HCT116 (cell line): ENCODE data around the gene SLC41A3. TPM values are rescaled to one million over a fixed set of nuclear protein-coding genes. Genes with fewer than 3 reads are reported as not detected.

ENCODE experiments used
- ATAC-seq: fragments of 200-7000 bp; cut with Tn5 transposase; 2 replicates; pipeline ENCODE4 v1.9.1; 2020; ENCODE audit warnings: mild to moderate bottlenecking, moderate library complexity
- BruUV-seq: library from RNA; stranded (reverse); fragments of 400-500 nt; replicated peaks from 2 replicates; lab custom pipeline; 2021; lab: Mats Ljungman, UMichigan
- CTCF ChIA-PET: fragments of 300-600 bp; sonication (Branson Sonifier 250); formaldehyde crosslinking; loops from one replicate; lab custom pipeline; 2021; ENCODE audit warnings: antibody characterized with exemption; lab: Charles Lee
- POLR2A ChIA-PET: fragments of 300-600, 350-600 bp; sonication (Branson Sonifier 250); formaldehyde crosslinking; loops from one replicate; lab custom pipeline; 2021; ENCODE audit warnings: antibody characterized with exemption; lab: Charles Lee
- RAD21 ChIA-PET, 2 experiments: fragments of 300-600 bp; sonication (Branson Sonifier 250); formaldehyde crosslinking; loops; one replicate each; lab custom pipeline; 2023; ENCODE audit warnings: low total read pairs in 2 of 2; ENCODE audit not compliant: uncharacterized antibody in 2 of 2, unreplicated experiment in 2 of 2, low non-redundant PET in 1 of 2; lab: Charles Lee
- DNase-seq: peaks from one replicate; pipeline ENCODE4 v3.0.0-alpha.2; 2010; ENCODE audit warnings: low read depth, low spot score
- H2AFZ ChIP-seq: fragments of 200-600 bp; shearing (Covaris generic), sonication (generic); 2 replicates; pipeline ENCODE4 v1.6.1; 2017; ENCODE audit warnings: low read depth, mixed run types, mixed read lengths, antibody characterized with exemption, low read length; ENCODE audit not compliant: poor library complexity, severe bottlenecking
- H3K27ac ChIP-seq: 2 replicates; pipeline ENCODE4 v1.5.1; 2012; ENCODE audit warnings: low read depth, low read length
- H3K27me3 ChIP-seq: fragments of 200-600 bp; sonication (generic); 2 replicates; pipeline ENCODE4 v1.6.1; 2016; ENCODE audit warnings: mixed run types, low read length, mixed read lengths; ENCODE audit not compliant: insufficient read depth
- H3K36me3 ChIP-seq, 2 experiments: fragments of 200-500 bp in 1 of 2; fragments of 200-600 bp in 1 of 2; sonication (Bioruptor generic) in 1 of 2; sonication (generic) in 1 of 2; 2 replicates each; pipeline versions ENCODE4 v1.5.1 to v1.6.1; 2014 to 2016; ENCODE audit warnings: low read length in 2 of 2, inconsistent platforms in 1 of 2, mixed read lengths in 1 of 2, mixed run types in 1 of 2; ENCODE audit not compliant: insufficient read depth in 2 of 2, control insufficient read depth in 1 of 2
- H3K4me1 ChIP-seq, 2 experiments: fragments of 200-600 bp in 1 of 2; sonication (generic) in 1 of 2; 2 replicates each; pipeline versions ENCODE4 v1.5.1 to v1.6.1; 2012 to 2017; ENCODE audit warnings: low read length in 2 of 2, inconsistent platforms in 1 of 2, mild to moderate bottlenecking in 1 of 2, mixed read lengths in 1 of 2, mixed run types in 1 of 2, moderate library complexity in 1 of 2; ENCODE audit not compliant: insufficient read depth in 2 of 2, control insufficient read depth in 1 of 2
- H3K4me2 ChIP-seq: fragments of 200-600 bp; sonication (generic); 2 replicates; pipeline ENCODE4 v1.6.1; 2017; ENCODE audit warnings: mixed run types, low read length, mixed read lengths
- H3K4me3 ChIP-seq, 2 experiments: fragments of 200-600 bp in 1 of 2; sonication (generic) in 1 of 2; replicated peaks in 1 of 2; 2 replicates each; pipeline ENCODE4 v1.5.1; 2011 to 2016; ENCODE audit warnings: low read length in 2 of 2, control low read depth in 1 of 2, low read depth in 1 of 2, mild to moderate bottlenecking in 1 of 2, mixed read lengths in 1 of 2, mixed run types in 1 of 2
- H3K79me2 ChIP-seq: fragments of 200-600 bp; sonication (generic); 2 replicates; pipeline ENCODE4 v1.6.1; 2017; ENCODE audit warnings: mild to moderate bottlenecking, mixed run types, low read length, moderate library complexity, mixed read lengths; ENCODE audit not compliant: insufficient read depth
- H3K9ac ChIP-seq: fragments of 200-600 bp; sonication (generic); 2 replicates; pipeline ENCODE4 v1.6.1; 2016; ENCODE audit warnings: low read length, mixed read lengths
- H3K9me2 ChIP-seq: fragments of 200-600 bp; sonication (generic), shearing (Covaris generic); 2 replicates; pipeline ENCODE4 v1.6.1; 2017; ENCODE audit warnings: mixed run types, mild to moderate bottlenecking, moderate library complexity; ENCODE audit not compliant: insufficient read depth
- H3K9me3 ChIP-seq, 2 experiments: fragments of 200-500 bp in 1 of 2; fragments of 200-600 bp in 1 of 2; sonication (Bioruptor generic) in 1 of 2; sonication (generic) in 1 of 2; 2 replicates each; pipeline ENCODE4 v1.6.1; 2014 to 2017; ENCODE audit warnings: low read length in 2 of 2, mixed read lengths in 2 of 2, inconsistent platforms in 1 of 2, low read depth in 1 of 2, mild to moderate bottlenecking in 1 of 2, mixed run types in 1 of 2, moderate library complexity in 1 of 2; ENCODE audit not compliant: control insufficient read depth in 1 of 2, insufficient read depth in 1 of 2
- H4K20me1 ChIP-seq: fragments of 200-600 bp; sonication (generic), shearing (Covaris generic); 2 replicates; pipeline ENCODE4 v1.6.1; 2017; ENCODE audit warnings: mixed run types, mild to moderate bottlenecking, moderate library complexity; ENCODE audit not compliant: insufficient read depth
- CBX3 ChIP-seq: IDR thresholded peaks from 2 replicates; pipeline ENCODE4 v1.6.1; 2012; ENCODE audit warnings: low read depth
- CEBPB ChIP-seq: IDR thresholded peaks from 2 replicates; pipeline ENCODE4 v1.6.1; 2012; ENCODE audit warnings: low read depth
- EGR1 ChIP-seq: IDR thresholded peaks from 2 replicates; pipeline ENCODE4 v1.6.1; 2012; ENCODE audit warnings: low read depth
- ELF1 ChIP-seq: IDR thresholded peaks from 2 replicates; pipeline ENCODE4 v1.6.1; 2012; ENCODE audit warnings: low read depth, borderline replicate concordance
- EZH2 ChIP-seq: fragments of 200-600 bp; sonication (generic); IDR thresholded peaks from 2 replicates; pipeline ENCODE4 v1.6.1; 2017; ENCODE audit warnings: antibody characterized with exemption, mixed run types
- EZH2phosphoT487 ChIP-seq: fragments of 200-600 bp; IDR thresholded peaks from 2 replicates; pipeline ENCODE4 v1.6.1; 2018; ENCODE audit warnings: antibody characterized with exemption, borderline replicate concordance
- JUND ChIP-seq: IDR thresholded peaks from 2 replicates; pipeline ENCODE4 v1.6.1; 2012
- POLR2A ChIP-seq: IDR thresholded peaks from 2 replicates; pipeline ENCODE4 v1.7.0; 2011; ENCODE audit warnings: borderline replicate concordance; ENCODE audit not compliant: insufficient read depth, insufficient read length; ENCODE audit errors: extremely low read depth
- POLR2AphosphoS5 ChIP-seq: IDR thresholded peaks from 2 replicates; pipeline ENCODE4 v1.6.1; 2011; ENCODE audit warnings: mild to moderate bottlenecking, low read depth, low read length, moderate library complexity
- RAD21 ChIP-seq: IDR thresholded peaks from 2 replicates; pipeline ENCODE4 v1.6.1; 2012; ENCODE audit warnings: low read depth, mild to moderate bottlenecking
- SIN3A ChIP-seq: IDR thresholded peaks from 2 replicates; pipeline ENCODE4 v1.6.1; 2012; ENCODE audit warnings: low read depth
- SP1 ChIP-seq: IDR thresholded peaks from 2 replicates; pipeline ENCODE4 v1.6.1; 2012; ENCODE audit warnings: low read depth
- TCF7L2 ChIP-seq: IDR thresholded peaks from 2 replicates; pipeline ENCODE4 v1.7.0; 2011; ENCODE audit warnings: borderline replicate concordance, inconsistent platforms; ENCODE audit not compliant: insufficient read depth, insufficient read length; ENCODE audit errors: extremely low read depth
- YY1 ChIP-seq: IDR thresholded peaks from 2 replicates; pipeline ENCODE4 v1.6.1; 2011; ENCODE audit warnings: low read length, low read depth, moderate library complexity, mild to moderate bottlenecking; ENCODE audit not compliant: insufficient replicate concordance; ENCODE audit errors: extremely low read depth
- ZFX ChIP-seq: fragments of 450-650 bp; IDR thresholded peaks from 2 replicates; pipeline ENCODE4 v1.6.1; 2017
- ZNF274 ChIP-seq: fragments of 200-500 bp; sonication (Bioruptor generic); IDR thresholded peaks from 2 replicates; pipeline ENCODE4 v1.6.1; 2014; ENCODE audit warnings: mild to moderate bottlenecking, low read depth, low read length, inconsistent platforms
- intact Hi-C: fragments of 100-400 bp; cut with micrococcal nuclease; formaldehyde crosslinking; loops from 2 replicates; pipeline ENCODE4 v1.10.0; 2022
- total RNA-seq: library from RNA; stranded (reverse); gene quantifications from one replicate; pipeline ENCODE4 v1.2.1, GENCODE V29; 2021; ENCODE audit not compliant: unreplicated experiment
- TF ChIP-seq, protein P1 (sequence below): IDR thresholded peaks from 2 replicates; pipeline ENCODE4 v1.6.1; 2012; ENCODE audit warnings: low read depth
- TF ChIP-seq, protein P2 (sequence below): IDR thresholded peaks from 2 replicates; pipeline ENCODE4 v1.6.1; 2011; ENCODE audit warnings: mild to moderate bottlenecking, low read length, moderate library complexity; ENCODE audit not compliant: insufficient replicate concordance; ENCODE audit errors: extremely low read depth
- TF ChIP-seq, protein P3 (sequence below), 3 experiments: fragments of 200-600 bp in 1 of 3; sonication (generic) in 1 of 3; IDR thresholded peaks in 2 of 3; conservative IDR thresholded peaks in 1 of 3; 2 replicates each; pipeline ENCODE4 v1.5.1; 2012 to 2017; ENCODE audit warnings: low read depth in 2 of 3, low read length in 2 of 3, antibody characterized with exemption in 1 of 3, borderline replicate concordance in 1 of 3, control low read depth in 1 of 3, mild to moderate bottlenecking in 1 of 3, mixed read lengths in 1 of 3, mixed run types in 1 of 3, moderate library complexity in 1 of 3; ENCODE audit not compliant: insufficient read depth in 1 of 3
- TF ChIP-seq, protein P4 (sequence below): IDR thresholded peaks from 2 replicates; pipeline ENCODE4 v1.6.1; 2012

SLC41A3 gene
- total RNA-seq, 1 experiment from 2014 or later = 45.9 TPM

DNA sequence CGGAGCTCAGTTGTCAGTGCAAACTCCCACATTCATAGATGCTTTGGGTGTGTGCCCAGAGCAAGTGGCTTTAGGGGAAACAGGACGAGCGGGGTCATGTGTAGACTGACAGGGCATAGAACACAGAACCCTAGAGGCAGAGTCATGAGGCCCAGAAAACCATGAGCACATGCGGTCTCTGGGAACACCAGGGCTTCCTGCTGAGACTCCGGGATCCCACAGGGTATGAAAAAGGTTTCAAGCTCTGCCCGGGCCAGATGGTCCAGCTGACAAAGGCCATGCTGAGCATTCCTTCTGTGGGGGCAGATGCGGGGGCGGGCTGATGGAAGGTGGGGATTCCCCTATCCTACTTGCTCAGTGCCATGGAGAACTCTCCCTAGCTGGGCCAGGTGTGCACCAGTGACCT lies 70.2 kb downstream of the SLC41A3 start:
- H2AFZ ChIP-seq = no peak overlapping the region
- no peaks in the 10 kb centered on the region for H3K27me3 ChIP-seq
- intact Hi-C loops = no loop called here
- CTCF ChIA-PET = no interaction called here
- H3K9me2 ChIP-seq = no peaks in the 10 kb centered on the region
- TF ChIP-seq, protein P1, sequence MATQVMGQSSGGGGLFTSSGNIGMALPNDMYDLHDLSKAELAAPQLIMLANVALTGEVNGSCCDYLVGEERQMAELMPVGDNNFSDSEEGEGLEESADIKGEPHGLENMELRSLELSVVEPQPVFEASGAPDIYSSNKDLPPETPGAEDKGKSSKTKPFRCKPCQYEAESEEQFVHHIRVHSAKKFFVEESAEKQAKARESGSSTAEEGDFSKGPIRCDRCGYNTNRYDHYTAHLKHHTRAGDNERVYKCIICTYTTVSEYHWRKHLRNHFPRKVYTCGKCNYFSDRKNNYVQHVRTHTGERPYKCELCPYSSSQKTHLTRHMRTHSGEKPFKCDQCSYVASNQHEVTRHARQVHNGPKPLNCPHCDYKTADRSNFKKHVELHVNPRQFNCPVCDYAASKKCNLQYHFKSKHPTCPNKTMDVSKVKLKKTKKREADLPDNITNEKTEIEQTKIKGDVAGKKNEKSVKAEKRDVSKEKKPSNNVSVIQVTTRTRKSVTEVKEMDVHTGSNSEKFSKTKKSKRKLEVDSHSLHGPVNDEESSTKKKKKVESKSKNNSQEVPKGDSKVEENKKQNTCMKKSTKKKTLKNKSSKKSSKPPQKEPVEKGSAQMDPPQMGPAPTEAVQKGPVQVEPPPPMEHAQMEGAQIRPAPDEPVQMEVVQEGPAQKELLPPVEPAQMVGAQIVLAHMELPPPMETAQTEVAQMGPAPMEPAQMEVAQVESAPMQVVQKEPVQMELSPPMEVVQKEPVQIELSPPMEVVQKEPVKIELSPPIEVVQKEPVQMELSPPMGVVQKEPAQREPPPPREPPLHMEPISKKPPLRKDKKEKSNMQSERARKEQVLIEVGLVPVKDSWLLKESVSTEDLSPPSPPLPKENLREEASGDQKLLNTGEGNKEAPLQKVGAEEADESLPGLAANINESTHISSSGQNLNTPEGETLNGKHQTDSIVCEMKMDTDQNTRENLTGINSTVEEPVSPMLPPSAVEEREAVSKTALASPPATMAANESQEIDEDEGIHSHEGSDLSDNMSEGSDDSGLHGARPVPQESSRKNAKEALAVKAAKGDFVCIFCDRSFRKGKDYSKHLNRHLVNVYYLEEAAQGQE = no peak
- no peak for TF ChIP-seq POLR2AphosphoS5
- TF ChIP-seq TCF7L2 = no peak
- TF ChIP-seq, protein P2, sequence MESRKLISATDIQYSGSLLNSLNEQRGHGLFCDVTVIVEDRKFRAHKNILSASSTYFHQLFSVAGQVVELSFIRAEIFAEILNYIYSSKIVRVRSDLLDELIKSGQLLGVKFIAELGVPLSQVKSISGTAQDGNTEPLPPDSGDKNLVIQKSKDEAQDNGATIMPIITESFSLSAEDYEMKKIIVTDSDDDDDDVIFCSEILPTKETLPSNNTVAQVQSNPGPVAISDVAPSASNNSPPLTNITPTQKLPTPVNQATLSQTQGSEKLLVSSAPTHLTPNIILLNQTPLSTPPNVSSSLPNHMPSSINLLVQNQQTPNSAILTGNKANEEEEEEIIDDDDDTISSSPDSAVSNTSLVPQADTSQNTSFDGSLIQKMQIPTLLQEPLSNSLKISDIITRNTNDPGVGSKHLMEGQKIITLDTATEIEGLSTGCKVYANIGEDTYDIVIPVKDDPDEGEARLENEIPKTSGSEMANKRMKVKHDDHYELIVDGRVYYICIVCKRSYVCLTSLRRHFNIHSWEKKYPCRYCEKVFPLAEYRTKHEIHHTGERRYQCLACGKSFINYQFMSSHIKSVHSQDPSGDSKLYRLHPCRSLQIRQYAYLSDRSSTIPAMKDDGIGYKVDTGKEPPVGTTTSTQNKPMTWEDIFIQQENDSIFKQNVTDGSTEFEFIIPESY = no peak
- no peak for TF ChIP-seq CBX3
- TF ChIP-seq, protein P3, sequence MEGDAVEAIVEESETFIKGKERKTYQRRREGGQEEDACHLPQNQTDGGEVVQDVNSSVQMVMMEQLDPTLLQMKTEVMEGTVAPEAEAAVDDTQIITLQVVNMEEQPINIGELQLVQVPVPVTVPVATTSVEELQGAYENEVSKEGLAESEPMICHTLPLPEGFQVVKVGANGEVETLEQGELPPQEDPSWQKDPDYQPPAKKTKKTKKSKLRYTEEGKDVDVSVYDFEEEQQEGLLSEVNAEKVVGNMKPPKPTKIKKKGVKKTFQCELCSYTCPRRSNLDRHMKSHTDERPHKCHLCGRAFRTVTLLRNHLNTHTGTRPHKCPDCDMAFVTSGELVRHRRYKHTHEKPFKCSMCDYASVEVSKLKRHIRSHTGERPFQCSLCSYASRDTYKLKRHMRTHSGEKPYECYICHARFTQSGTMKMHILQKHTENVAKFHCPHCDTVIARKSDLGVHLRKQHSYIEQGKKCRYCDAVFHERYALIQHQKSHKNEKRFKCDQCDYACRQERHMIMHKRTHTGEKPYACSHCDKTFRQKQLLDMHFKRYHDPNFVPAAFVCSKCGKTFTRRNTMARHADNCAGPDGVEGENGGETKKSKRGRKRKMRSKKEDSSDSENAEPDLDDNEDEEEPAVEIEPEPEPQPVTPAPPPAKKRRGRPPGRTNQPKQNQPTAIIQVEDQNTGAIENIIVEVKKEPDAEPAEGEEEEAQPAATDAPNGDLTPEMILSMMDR (IDR thresholded peaks at IDR 0.05 in 2 of 3, conservative IDR thresholded peaks at IDR 0.05 in 1 of 3; ENCODE audit: borderline replicate concordance in 1 of 3, insufficient read depth in 1 of 3, low read depth in 2 of 3, low read length in 2 of 3) = no peak
- no peak for TF ChIP-seq ZFX
- TF ChIP-seq POLR2A = no peak
- TF ChIP-seq, protein P4, sequence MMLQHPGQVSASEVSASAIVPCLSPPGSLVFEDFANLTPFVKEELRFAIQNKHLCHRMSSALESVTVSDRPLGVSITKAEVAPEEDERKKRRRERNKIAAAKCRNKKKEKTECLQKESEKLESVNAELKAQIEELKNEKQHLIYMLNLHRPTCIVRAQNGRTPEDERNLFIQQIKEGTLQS = no peak
- TF ChIP-seq CEBPB = no peak
- TF ChIP-seq ZNF274 = no peak
- TF ChIP-seq EGR1 = no peak
- no peak for TF ChIP-seq EZH2
- no peak for TF ChIP-seq SP1
- TF ChIP-seq JUND = no peak
- no peak for TF ChIP-seq ELF1
- TF ChIP-seq YY1 = no peak
- no peak for TF ChIP-seq EZH2phosphoT487
- TF ChIP-seq RAD21 = no peak
- no peak for TF ChIP-seq SIN3A
- TF ChIP-seq, all 23 proteins: peak for 0
- Histone ChIP-seq H3K4me3 (no peak overlapping the region), H3K36me3 (no peaks in the 10 kb centered on the region), H3K9me3 (no peaks in the 10 kb centered on the region), H3K79me2 (no peaks in the 10 kb centered on the region), H3K27ac (no peak overlapping the region), H3K4me2 (no peak overlapping the region), H3K9ac (no peak overlapping the region), H4K20me1 (no peaks in the 10 kb centered on the region), H3K4me1 (no peaks in the 10 kb centered on the region)
- DNase-seq (no peak), ATAC-seq (no peak)
- ChIA-PET RAD21 (interaction anchor here in 1 of 2 experiments (0.5 kb wide), 1 partner anchor 199 kb away, joined by 4 read pairs; no protein-coding TSS in a partner anchor), POLR2A (no interaction called here)
- no TSS peak for BruUV-seq
